NCI-H2196 (cell line): ENCODE measurements around the gene TRIP6.

Experiments used
- DNase-seq: peaks from one replicate; lab custom pipeline; 2025; ENCODE audit not compliant: unreplicated experiment; lab: John Stamatoyannopoulos, UW

TRIP6 gene

GRCh38 chr7:100888988-100889750 is 22.0 kb downstream of the TRIP6 start, which contains the start of gene UFSP1:
Gene UFSP1, minus strand, starts transcription at chr7:100889715. Its CDS starts 444 bp downstream, at chr7:100889271.
- DNase-seq = no peak

- DNase-seq = no peak
These were observed 23.7 kb downstream of the TRIP6 start for GRCh38 chr7:100890653-100891567.

- DNase-seq = no peak
These were observed 24.5 kb downstream of the TRIP6 start for GRCh38 chr7:100891568-100892247.

GRCh38 chr7:100892364-100893317 is 25.5 kb downstream of the TRIP6 start:
- DNase-seq = no peak

GRCh38 chr7:100893318-100893895 is 26.2 kb downstream of the TRIP6 start:
- DNase-seq = no peak

GRCh38 chr7:100893910-100894721 is 26.9 kb downstream of the TRIP6 start:
- DNase-seq = no peak

- peak; percentile 44 for DNase-seq
These were observed 27.9 kb downstream of the TRIP6 start for GRCh38 chr7:100894860-100895700.

GRCh38 chr7:100895701-100895955 is 28.4 kb downstream of the TRIP6 start, which contains the start of gene ACHE:
Gene ACHE, minus strand, starts transcription at chr7:100895888. Its CDS starts 1,656 bp downstream, at chr7:100894232.
- DNase-seq = no peak

- DNase-seq = peak; percentile 44
These were observed 29.0 kb downstream of the TRIP6 start for GRCh38 chr7:100895956-100896731.

GRCh38 chr7:100896732-100897608 is 29.8 kb downstream of the TRIP6 start:
- DNase-seq = peak; percentile 44

- no peak for DNase-seq
These were observed 30.7 kb downstream of the TRIP6 start for GRCh38 chr7:100897772-100898454.

- no peak for DNase-seq
These were observed 32.2 kb downstream of the TRIP6 start for GRCh38 chr7:100899432-100899831.

- no peak for DNase-seq
These were observed 33.8 kb downstream of the TRIP6 start for GRCh38 chr7:100900978-100901377.

- no peak for DNase-seq
These were observed 34.7 kb downstream of the TRIP6 start for GRCh38 chr7:100901921-100902332.

- DNase-seq = no peak
These were observed 35.5 kb downstream of the TRIP6 start for GRCh38 chr7:100902638-100903037.

GRCh38 chr7:100908512-100908911 is 41.3 kb downstream of the TRIP6 start:
- DNase-seq = no peak
